Measurements from ENCODE around the gene RHNO1.
A peak's percentile ranks its signal among the peaks of the same experiment; 100 is the strongest.
"Not testable (repeated sequence)": the region's sequence is repeated elsewhere in the genome, so short reads cannot be mapped to it uniquely, and the experiment has no call there.

RHNO1 gene

DNA sequence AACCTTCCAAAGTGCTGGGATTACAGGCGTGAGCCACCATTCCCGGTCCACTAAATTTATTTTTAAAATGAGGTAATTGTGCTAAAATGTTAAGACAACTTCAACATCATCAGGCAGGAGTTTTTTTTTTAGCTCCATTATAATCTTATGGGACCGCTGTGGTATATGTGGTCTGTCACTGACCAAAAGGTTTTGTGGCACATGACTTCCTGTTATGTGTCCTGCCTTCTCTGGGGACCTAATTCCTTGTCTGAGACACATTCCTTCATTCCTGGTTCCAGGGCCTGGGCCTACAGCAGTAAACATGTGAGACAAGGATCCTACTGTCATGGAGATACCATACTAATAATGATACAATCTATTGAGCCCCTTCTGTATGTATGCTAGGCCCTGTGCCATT is 25.1 kb upstream of the RHNO1 start:
- TF ChIP-seq POLR2A (IDR thresholded peaks at IDR 0.05; ENCODE audit: low read length) (no peak), GATA1 (IDR thresholded peaks at IDR 0.05; ENCODE audit: low read depth, low read length) (no peak)
- DNase-seq: no peak

- DNase-seq: peak; percentile 58 to 79
Measured at GRCh38 chr12:2853626-2854025, 23.4 kb upstream of the RHNO1 start.

GRCh38 chr12:2854669-2855453 is 22.2 kb upstream of the RHNO1 start:
- no peak for DNase-seq
- TF ChIP-seq GATA1 (IDR thresholded peaks at IDR 0.05; ENCODE audit: low read depth, low read length) (no peak), POLR2A (IDR thresholded peaks at IDR 0.05; ENCODE audit: low read length) (no peak)

More at GRCh38 chr12:2853626-2854025, 23.4 kb upstream of the RHNO1 start:
- TF ChIP-seq POLR2A (IDR thresholded peaks at IDR 0.05; ENCODE audit: low read length) (no peak), GATA1 (IDR thresholded peaks at IDR 0.05; ENCODE audit: low read depth, low read length) (no peak)

GRCh38 chr12:2855546-2855945 is 21.5 kb upstream of the RHNO1 start:
- DNase-seq: no peak
- TF ChIP-seq GATA1 (IDR thresholded peaks at IDR 0.05; ENCODE audit: low read depth, low read length) (no peak), POLR2A (IDR thresholded peaks at IDR 0.05; ENCODE audit: low read length) (no peak)

DNA sequence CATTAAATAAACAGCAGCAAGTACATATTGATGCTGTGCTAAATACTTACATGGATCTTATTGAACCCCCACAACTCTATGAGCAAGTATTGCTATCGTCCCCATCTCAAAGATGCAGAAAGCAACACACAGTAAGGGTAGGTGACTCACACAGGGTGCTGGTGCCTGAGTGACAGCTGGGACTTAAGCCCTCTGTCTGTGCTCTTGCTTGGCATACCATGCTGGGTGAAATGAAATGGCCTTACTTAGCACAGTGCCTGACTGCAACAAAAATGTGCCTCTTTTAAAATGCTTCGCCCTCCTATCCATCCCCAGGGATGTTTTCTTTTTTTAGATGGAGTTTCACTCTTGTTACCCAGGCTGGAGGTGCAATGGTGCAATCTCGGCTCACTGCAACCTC is 21.0 kb upstream of the RHNO1 start:
- DNase-seq: peak in 1 of 2 experiments; percentile 24
- TF ChIP-seq GATA1 (IDR thresholded peaks at IDR 0.05; ENCODE audit: low read depth, low read length) (no peak), POLR2A (IDR thresholded peaks at IDR 0.05; ENCODE audit: low read length) (no peak)

GRCh38 chr12:2857021-2857431 is 20.0 kb upstream of the RHNO1 start, which contains the start of gene TEX52:
Gene TEX52 (minus strand): TSS chr12:2857039. CDS start chr12:2857026, 13 bp downstream.
- TF ChIP-seq POLR2A (IDR thresholded peaks at IDR 0.05; ENCODE audit: low read length) (no peak), GATA1 (IDR thresholded peaks at IDR 0.05; ENCODE audit: low read depth, low read length) (no peak)
- DNase-seq: no peak

- TF ChIP-seq POLR2A (IDR thresholded peaks at IDR 0.05; ENCODE audit: low read length) (peak; percentile 28), GATA1 (IDR thresholded peaks at IDR 0.05; ENCODE audit: low read depth, low read length) (no peak)
- no peak for DNase-seq
Measured at GRCh38 chr12:2857576-2857975, 19.4 kb upstream of the RHNO1 start.

GRCh38 chr12:2858334-2858733 is 18.7 kb upstream of the RHNO1 start:
- no peak for TF ChIP-seq GATA1 (IDR thresholded peaks at IDR 0.05; ENCODE audit: low read depth, low read length)
- TF ChIP-seq POLR2A (IDR thresholded peaks at IDR 0.05; ENCODE audit: low read length): no peak
- no peak for DNase-seq

GRCh38 chr12:2858944-2859421 is 18.0 kb upstream of the RHNO1 start:
- TF ChIP-seq GATA1 (IDR thresholded peaks at IDR 0.05; ENCODE audit: low read depth, low read length): no peak
- no peak for TF ChIP-seq POLR2A (IDR thresholded peaks at IDR 0.05; ENCODE audit: low read length)
- DNase-seq: no peak

DNA sequence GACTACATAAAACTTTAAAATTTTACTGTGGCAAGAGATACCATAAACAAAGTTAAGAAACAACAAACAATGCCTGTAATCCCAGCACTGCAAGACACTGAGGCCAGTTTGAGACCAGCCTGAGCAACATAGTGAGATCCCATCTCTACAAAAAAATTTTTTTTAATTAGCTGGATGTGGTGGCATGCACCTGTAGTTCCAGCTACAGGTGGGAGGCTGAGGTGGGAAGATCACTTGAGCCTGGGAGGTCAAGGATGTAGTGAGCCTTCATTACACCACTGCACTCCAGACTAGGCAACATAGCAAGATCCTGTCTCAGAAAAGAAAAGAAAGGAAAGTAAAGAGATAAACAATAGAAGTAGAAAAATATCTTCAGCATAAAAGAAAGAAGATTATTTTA is 16.9 kb upstream of the RHNO1 start:
- no peak for TF ChIP-seq GATA1 (IDR thresholded peaks at IDR 0.05; ENCODE audit: low read depth, low read length)
- no peak for TF ChIP-seq POLR2A (IDR thresholded peaks at IDR 0.05; ENCODE audit: low read length)
- no peak for DNase-seq

GRCh38 chr12:2862876-2863275 is 14.1 kb upstream of the RHNO1 start:
- TF ChIP-seq GATA1 (IDR thresholded peaks at IDR 0.05; ENCODE audit: low read depth, low read length) (no peak), POLR2A (IDR thresholded peaks at IDR 0.05; ENCODE audit: low read length) (no peak)
- DNase-seq: no peak

- not testable (repeated sequence) for DNase-seq
Measured at GRCh38 chr12:2863402-2863801, 13.6 kb upstream of the RHNO1 start.

GRCh38 chr12:2864198-2864597 is 12.8 kb upstream of the RHNO1 start:
- no peak for TF ChIP-seq GATA1 (IDR thresholded peaks at IDR 0.05; ENCODE audit: low read depth, low read length)
- TF ChIP-seq POLR2A (IDR thresholded peaks at IDR 0.05; ENCODE audit: low read length): no peak
- DNase-seq: no peak

DNA sequence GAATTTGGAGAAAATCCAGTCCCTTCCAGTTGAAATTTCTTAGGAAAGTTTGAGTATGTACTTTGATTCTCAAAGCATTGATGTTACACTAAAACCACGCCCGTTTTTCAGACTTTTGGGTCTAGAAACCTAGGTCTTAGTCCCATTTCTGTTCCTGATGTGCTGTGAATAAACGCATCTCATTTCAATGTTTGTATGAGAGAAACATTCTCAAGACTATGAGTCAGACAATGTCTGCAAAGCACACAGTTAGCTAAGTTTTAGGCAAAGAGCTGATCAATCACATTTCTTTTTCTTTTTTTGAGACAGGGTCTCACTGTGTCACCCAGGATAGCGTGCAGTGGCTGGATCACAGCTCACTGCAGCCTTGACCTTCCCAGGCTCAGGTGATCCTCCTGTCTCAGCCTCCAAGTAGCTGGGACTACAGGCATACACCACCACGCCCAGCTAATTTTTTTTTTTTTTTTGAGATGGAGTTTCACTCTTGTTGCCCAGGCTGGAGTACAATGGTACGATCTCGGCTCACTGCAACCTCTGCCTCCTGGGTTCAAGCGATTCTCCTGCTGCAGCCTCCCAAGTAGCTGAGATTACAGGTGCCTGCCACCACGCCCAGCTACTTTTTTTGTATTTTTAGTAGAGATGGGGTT is 7.9 kb upstream of the RHNO1 start:
- DNase-seq: not testable (repeated sequence)

Data from erythroblast (primary cell).